KOPT-K1 (cell line): ENCODE measurements around the gene RAB32.

Experiments
- H3K27ac ChIP-seq: fragments of 200-600 bp; sonication (generic); 2 replicates; pipeline ENCODE4 v1.5.1; 2016; ENCODE audit warnings: antibody characterized with exemption, mild to moderate bottlenecking, low read depth, low read length; ENCODE audit not compliant: poor library complexity, severe bottlenecking
- H3K36me3 ChIP-seq: fragments of 200-600 bp; sonication (generic); 2 replicates; pipeline ENCODE4 v1.5.1; 2017; ENCODE audit warnings: antibody characterized with exemption, mild to moderate bottlenecking, low read length, moderate library complexity; ENCODE audit not compliant: insufficient read depth
- H3K9me3 ChIP-seq: fragments of 200-600 bp; sonication (generic); 2 replicates; pipeline ENCODE4 v1.5.1; 2017; ENCODE audit warnings: antibody characterized with exemption, low read length, mild to moderate bottlenecking; ENCODE audit not compliant: insufficient read depth, poor library complexity, severe bottlenecking

Gene RAB32

GRCh38 chr6:146543211-146543939 lies at the start of gene RAB32:
Gene RAB32 (plus strand): TSS chr6:146543833. CDS start chr6:146543872, 39 bp downstream.
- peak within 1 kb of the TSS; percentile 77 for H3K27ac ChIP-seq
- H3K36me3 ChIP-seq, result no peaks in the 10 kb centered on the region

GRCh38 chr6:146498309-146498708 lies 45.3 kb upstream of the RAB32 start:
- Histone ChIP-seq H3K27ac (no peak overlapping the region), H3K36me3 (no peaks in the 10 kb centered on the region), H3K9me3 (no peaks in the 10 kb centered on the region)

More at GRCh38 chr6:146543211-146543939, at the start of gene RAB32:
- no peaks in the 10 kb centered on the region for H3K9me3 ChIP-seq

- Histone ChIP-seq H3K36me3 (no peaks in the 10 kb centered on the region), H3K27ac (no peak overlapping the region), H3K9me3 (no peaks in the 10 kb centered on the region)
Measured at GRCh38 chr6:146503096-146503495, 40.5 kb upstream of the RAB32 start.

GRCh38 chr6:146515212-146515611 lies 28.4 kb upstream of the RAB32 start:
- H3K27ac ChIP-seq, result no peak overlapping the region
- no peaks in the 10 kb centered on the region for H3K36me3 ChIP-seq
- no peaks in the 10 kb centered on the region for H3K9me3 ChIP-seq

- H3K27ac ChIP-seq, result no peak overlapping the region
Measured at GRCh38 chr6:146526192-146526591, 17.4 kb upstream of the RAB32 start.

GRCh38 chr6:146532702-146533101 lies 10.9 kb upstream of the RAB32 start:
- Histone ChIP-seq H3K36me3 (no peaks in the 10 kb centered on the region), H3K27ac (no peak overlapping the region), H3K9me3 (no peaks in the 10 kb centered on the region)

More at GRCh38 chr6:146526192-146526591, 17.4 kb upstream of the RAB32 start:
- H3K36me3 ChIP-seq, result no peaks in the 10 kb centered on the region
- no peaks in the 10 kb centered on the region for H3K9me3 ChIP-seq

- Histone ChIP-seq H3K27ac (peak overlapping the region; percentile 77), H3K36me3 (no peaks in the 10 kb centered on the region), H3K9me3 (no peaks in the 10 kb centered on the region)
Measured at GRCh38 chr6:146542881-146543210, 787 bp upstream of the RAB32 start.

GRCh38 chr6:146543940-146544615 lies 445 bp downstream of the RAB32 start:
- no peaks in the 10 kb centered on the region for H3K36me3 ChIP-seq

GRCh38 chr6:146544616-146545182 lies 1.1 kb downstream of the RAB32 start:
- no peaks in the 10 kb centered on the region for H3K9me3 ChIP-seq
- H3K36me3 ChIP-seq, result peaks cover under 1% of the 10 kb centered on the region; the same call in 1 of the 2 replicates
- peak overlapping the region; percentile 77 for H3K27ac ChIP-seq

More at GRCh38 chr6:146543940-146544615, 445 bp downstream of the RAB32 start:
- Histone ChIP-seq H3K9me3 (no peaks in the 10 kb centered on the region), H3K27ac (peak overlapping the region; percentile 77)

GRCh38 chr6:146545581-146545980 lies 1.9 kb downstream of the RAB32 start:
- Histone ChIP-seq H3K27ac (peak overlapping the region; percentile 77), H3K9me3 (no peaks in the 10 kb centered on the region), H3K36me3 (peaks cover 8% of the 10 kb centered on the region)

GRCh38 chr6:146546443-146547043 lies 2.9 kb downstream of the RAB32 start:
- H3K36me3 ChIP-seq, result peaks cover 16% of the 10 kb centered on the region
- H3K9me3 ChIP-seq, result no peaks in the 10 kb centered on the region
- peak overlapping the region; percentile 77 for H3K27ac ChIP-seq

GRCh38 chr6:146547889-146548288 lies 4.3 kb downstream of the RAB32 start:
- Histone ChIP-seq H3K27ac (no peak overlapping the region), H3K36me3 (peaks cover 22% of the 10 kb centered on the region), H3K9me3 (no peaks in the 10 kb centered on the region)

GRCh38 chr6:146548898-146549374 lies 5.3 kb downstream of the RAB32 start:
- peaks cover 25% of the 10 kb centered on the region for H3K36me3 ChIP-seq
- no peak overlapping the region for H3K27ac ChIP-seq

GRCh38 chr6:146550911-146551310 lies 7.3 kb downstream of the RAB32 start:
- H3K9me3 ChIP-seq, result no peaks in the 10 kb centered on the region
- H3K36me3 ChIP-seq, result peaks cover 42% of the 10 kb centered on the region
- no peak overlapping the region for H3K27ac ChIP-seq

More at GRCh38 chr6:146548898-146549374, 5.3 kb downstream of the RAB32 start:
- H3K9me3 ChIP-seq, result no peaks in the 10 kb centered on the region

- H3K9me3 ChIP-seq, result no peaks in the 10 kb centered on the region
- no peak overlapping the region for H3K27ac ChIP-seq
- peaks cover 42% of the 10 kb centered on the region for H3K36me3 ChIP-seq
Measured at GRCh38 chr6:146551545-146551944, 7.9 kb downstream of the RAB32 start.
